Bone marrow (tissue), 2 donors: Measurements from ENCODE around the gene DCUN1D1.

Source experiments
- DNase-seq, 2 donors: peaks; one replicate each; lab custom pipeline; 2025; lab: John Stamatoyannopoulos, UW

DCUN1D1 gene

GRCh38 chr3:182892226-182892625 lies 88.1 kb downstream of the DCUN1D1 start:
- DNase-seq = no peak

DNA sequence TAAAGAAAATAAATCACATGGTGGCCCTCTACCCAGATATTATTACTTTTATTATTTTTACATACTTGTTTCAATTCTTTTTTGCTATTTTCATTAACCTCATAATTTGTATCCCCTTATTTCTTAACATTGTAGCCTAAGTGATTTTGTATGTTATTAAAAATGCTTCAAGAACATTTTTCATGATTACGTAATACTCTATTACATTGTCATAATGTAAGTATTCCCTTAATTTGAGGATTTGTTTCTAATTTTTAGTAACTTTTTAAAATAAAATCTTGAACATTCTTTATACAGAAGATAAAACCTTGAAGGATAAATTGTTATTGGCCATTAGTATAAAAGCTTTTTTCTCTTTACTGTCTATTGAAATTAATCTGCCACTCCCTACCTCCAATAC lies 89.0 kb downstream of the DCUN1D1 start:
- no peak for DNase-seq

DNA sequence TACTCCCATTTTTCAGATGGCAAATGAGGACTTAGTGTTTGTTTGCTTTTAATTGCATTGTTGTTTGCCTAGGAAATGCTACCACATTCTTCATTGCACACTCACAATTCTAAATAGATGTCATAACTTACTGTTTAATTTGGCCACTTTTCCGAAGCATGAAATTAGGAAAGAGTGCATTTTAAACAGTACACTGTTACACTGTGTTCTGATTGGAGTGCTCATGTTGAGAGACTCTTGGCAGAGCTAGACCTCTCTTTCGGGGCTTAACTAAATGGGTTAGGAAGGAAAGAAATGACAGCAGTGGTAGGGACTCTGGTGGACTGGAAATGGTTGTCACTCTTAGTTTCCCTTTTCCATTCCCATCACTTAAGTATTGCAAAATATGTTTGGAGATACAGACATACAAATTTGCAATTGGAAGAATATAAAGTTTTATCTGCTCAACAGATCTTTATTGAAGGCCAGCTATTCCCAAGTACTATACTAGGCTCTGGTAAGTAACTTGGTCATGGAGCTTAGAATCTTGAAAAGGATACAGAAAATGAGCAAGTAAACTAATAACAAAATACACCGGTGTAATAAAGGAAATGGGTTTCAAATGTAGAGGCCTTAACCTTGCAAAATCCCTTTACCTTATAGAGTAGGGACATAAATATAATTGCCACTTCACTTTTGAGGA lies 90.2 kb downstream of the DCUN1D1 start:
- no peak for DNase-seq
